HepG2 (cell line): ENCODE results near the gene CHCHD6. TPM values are rescaled to one million over a fixed set of nuclear protein-coding genes. Genes with fewer than 3 reads are reported as not detected.

Experiments
- ATAC-seq: fragments of 200-7000 bp; cut with Tn5 transposase; 3 replicates; pipeline ENCODE4 v1.9.1; 2020; ENCODE audit warnings: mild to moderate bottlenecking, moderate library complexity
- BruUV-seq: library from RNA; stranded (reverse); fragments of 400-500 nt; replicated peaks from 2 replicates; lab custom pipeline; 2021; lab: Mats Ljungman, UMichigan
- CTCF ChIA-PET: fragments of 300-600 bp; formaldehyde crosslinking; extraction: SDS; loops from one replicate; lab custom pipeline; 2021; ENCODE audit warnings: low total read pairs, inconsistent platforms, low intra/inter-chr PET ratio; lab: Yijun Ruan, JAX
- POLR2A ChIA-PET: fragments of 350-600 bp; sonication (Branson Sonifier 250); formaldehyde crosslinking; loops from one replicate; lab custom pipeline; 2020; ENCODE audit warnings: antibody characterized with exemption, inconsistent platforms; lab: Yijun Ruan, JAX
- DNase-seq: peaks from one replicate; pipeline ENCODE4 v3.0.0-alpha.2; 2015; ENCODE audit warnings: low spot score
- FAIRE-seq: peaks from 3 replicates; lab custom pipeline; 2011; peaks lifted over from hg19 to GRCh38; lab: Jason Lieb, UNC
- H2AFZ ChIP-seq: one replicate; pipeline ENCODE4 v1.6.1; 2011; ENCODE audit warnings: low read length, inconsistent platforms
- H3K27ac ChIP-seq: fragments of 300-600 bp; 3 replicates; pipeline ENCODE4 v1.8.0; 2011; ENCODE audit warnings: mixed run types, mild to moderate bottlenecking, mixed read lengths, low read length, inconsistent platforms; ENCODE audit not compliant: insufficient read depth; ENCODE audit errors: extremely low read length
- H3K27me3 ChIP-seq, 2 experiments: fragments of 200-600 bp in 1 of 2; 2 replicates in 1 of 2; 3 replicates in 1 of 2; pipeline versions ENCODE4 v1.6.0 to v1.8.0; 2011; ENCODE audit warnings: low read length in 2 of 2, mild to moderate bottlenecking in 2 of 2, moderate library complexity in 2 of 2, inconsistent platforms in 1 of 2; ENCODE audit not compliant: insufficient read depth in 2 of 2, control insufficient read depth in 1 of 2
- H3K36me3 ChIP-seq, 2 experiments: fragments of 200-600 bp in 1 of 2; replicated peaks in 1 of 2; 2 replicates in 1 of 2; 3 replicates in 1 of 2; pipeline versions ENCODE4 v1.5.1 to v1.8.0; 2011; ENCODE audit warnings: low read length in 2 of 2, inconsistent platforms in 1 of 2; ENCODE audit not compliant: insufficient read depth in 2 of 2, control insufficient read depth in 1 of 2
- H3K4me1 ChIP-seq: 2 replicates; pipeline ENCODE4 v1.5.1; 2012; ENCODE audit warnings: low read length, inconsistent platforms; ENCODE audit not compliant: insufficient read depth
- H3K4me2 ChIP-seq: 2 replicates; pipeline ENCODE4 v1.6.0; 2011; ENCODE audit warnings: low read depth, low read length, inconsistent platforms
- H3K4me3 ChIP-seq, 3 experiments: fragments of 200-600 bp in 1 of 3; sonication (generic), shearing (Covaris generic) in 1 of 3; replicated peaks in 1 of 3; 2 replicates each; pipeline ENCODE4 v1.5.1; 2011 to 2016; ENCODE audit warnings: low read length in 3 of 3, inconsistent platforms in 2 of 3, low read depth in 2 of 3, mild to moderate bottlenecking in 2 of 3, control low read depth in 1 of 3, mixed read lengths in 1 of 3; ENCODE audit not compliant: insufficient read depth in 1 of 3
- H3K79me2 ChIP-seq: one replicate; pipeline ENCODE4 v1.6.1; 2011; ENCODE audit warnings: low read length, inconsistent platforms; ENCODE audit not compliant: insufficient read depth
- H3K9ac ChIP-seq: 2 replicates; pipeline ENCODE4 v1.6.0; 2011; ENCODE audit warnings: mild to moderate bottlenecking, low read depth, low read length, inconsistent platforms; ENCODE audit not compliant: insufficient read depth
- H3K9me3 ChIP-seq: 2 replicates; pipeline ENCODE4 v1.5.1; 2012; ENCODE audit warnings: mild to moderate bottlenecking, low read length
- H4K20me1 ChIP-seq: 2 replicates; pipeline ENCODE4 v1.6.0; 2011; ENCODE audit warnings: inconsistent platforms, mild to moderate bottlenecking, low read length, moderate library complexity; ENCODE audit not compliant: insufficient read depth
- E2F1 ChIP-seq: sonication (generic); formaldehyde crosslinking; IDR thresholded peaks from 2 replicates; pipeline ENCODE4 v1.5.0; 2020; ENCODE audit warnings: missing genetic modification reagents
- GMEB2 ChIP-seq: IDR thresholded peaks from 2 replicates; pipeline ENCODE4 v1.6.1; 2016; ENCODE audit warnings: missing biosample characterization, missing genetic modification reagents, low read depth
- HOMEZ ChIP-seq: IDR thresholded peaks from 2 replicates; pipeline ENCODE4 v1.6.1; 2016; ENCODE audit warnings: low read depth
- PHF20 ChIP-seq: sonication (generic); formaldehyde crosslinking; IDR thresholded peaks from 2 replicates; pipeline ENCODE4 v1.5.0; 2020; ENCODE audit warnings: mild to moderate bottlenecking, missing genetic modification reagents
- SMARCC2 ChIP-seq: fragments of 450-650 bp; IDR thresholded peaks from 2 replicates; pipeline ENCODE4 v1.6.1; 2017; ENCODE audit warnings: antibody characterized with exemption, mild to moderate bottlenecking
- ZMYM2 ChIP-seq: sonication (generic); formaldehyde crosslinking; IDR thresholded peaks from 2 replicates; pipeline ENCODE4 v1.8.0; 2022; ENCODE audit warnings: mild to moderate bottlenecking, missing genetic modification reagents
- ZNF335 ChIP-seq: sonication (generic); formaldehyde crosslinking; IDR thresholded peaks from 2 replicates; pipeline ENCODE4 v1.4.0; 2020; ENCODE audit warnings: missing genetic modification reagents
- ZNF343 ChIP-seq: sonication (generic); formaldehyde crosslinking; IDR thresholded peaks from 2 replicates; pipeline ENCODE4 v1.4.0; 2020; ENCODE audit warnings: mild to moderate bottlenecking, missing genetic modification reagents
- ZNF460 ChIP-seq: sonication (generic); formaldehyde crosslinking; IDR thresholded peaks from 2 replicates; pipeline ENCODE4 v1.5.1; 2020; ENCODE audit warnings: missing genetic modification reagents, mild to moderate bottlenecking, borderline replicate concordance
- ZNF737 ChIP-seq: sonication (generic); formaldehyde crosslinking; IDR thresholded peaks from 2 replicates; pipeline ENCODE4 v1.5.0; 2020; ENCODE audit warnings: missing genetic modification reagents, mild to moderate bottlenecking, borderline replicate concordance
- ZNF766 ChIP-seq: sonication (generic); formaldehyde crosslinking; IDR thresholded peaks from 2 replicates; pipeline ENCODE4 v1.5.0; 2020; ENCODE audit warnings: missing genetic modification reagents, borderline replicate concordance
- ZNF788 ChIP-seq: sonication (generic); formaldehyde crosslinking; IDR thresholded peaks from 2 replicates; pipeline ENCODE4 v1.5.0; 2020; ENCODE audit warnings: mild to moderate bottlenecking, missing genetic modification reagents, borderline replicate concordance
- WGBS: methylation state at CpG from one replicate; pipeline ENCODE4 v1.1.6; 2017; ENCODE audit warnings: low lambda C conversion rate; 5-methylcytosine and 5-hydroxymethylcytosine counted together
- in situ Hi-C: cut with HindIII; loops from 2 replicates; pipeline ENCODE4 v1.10.0; 2017; ENCODE audit warnings: low pct_unique_long_range_greater_than_20kb; ENCODE audit not compliant: extremely low pct_ligation_motif_present
- intact Hi-C: fragments of 100-400 bp; cut with micrococcal nuclease; formaldehyde crosslinking; loops from one replicate; pipeline ENCODE4 v1.10.0; 2022; ENCODE audit not compliant: unreplicated experiment
- polyA plus RNA-seq, 8 experiments: library from polyadenylated mRNA; depleted of rRNA in 3 of 8; stranded (reverse) in 7 of 8; unstranded in 1 of 8; fragments of >200 nt; fragmentation: Illumina TruSeq in 4 of 8; extraction: Trizol in 4 of 8; gene quantifications; 2 replicates each; pipeline versions ENCODE4 v1.2.1 to v1.2.3, GENCODE V29; 2011 to 2016; ENCODE audit warnings: low read depth in 4 of 8, missing spikeins in 1 of 8, mixed read lengths in 1 of 8; ENCODE audit not compliant: insufficient read depth in 1 of 8
- total RNA-seq, 5 experiments: library from RNA; depleted of rRNA; stranded (reverse); fragments of >200 nt; fragmentation: Illumina TruSeq; extraction: Trizol; gene quantifications; 2 replicates each; pipeline ENCODE4 v1.2.3, GENCODE V29; 2016; ENCODE audit warnings: low read depth in 1 of 5

The CHCHD6 gene
- total and polyA plus RNA-seq, 2 of the 13 experiments (the other 11 are each of a cell fraction or from before 2014, with no cell fraction given): 20.3 to 20.8 TPM

DNA sequence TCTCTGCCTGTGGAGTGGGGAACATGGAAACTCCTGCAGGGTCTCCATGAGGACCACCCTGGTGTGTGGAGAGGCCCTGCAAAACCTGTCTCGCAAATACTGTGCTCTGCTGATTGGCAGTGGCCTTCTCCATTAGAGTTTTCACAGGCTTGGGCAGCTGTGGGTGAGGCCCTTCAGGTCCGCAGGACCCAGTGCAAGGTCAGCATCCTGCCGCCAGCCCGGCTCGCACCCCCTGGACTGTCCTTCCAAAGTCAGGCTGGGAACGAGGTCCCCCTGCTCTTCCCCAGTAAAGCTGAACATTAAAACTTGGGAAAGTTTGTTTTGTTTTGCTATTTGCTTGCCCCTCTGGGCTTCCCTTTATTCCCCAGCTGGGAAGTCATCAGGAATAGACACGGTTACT lies 193.9 kb downstream of the CHCHD6 start:
- DNase-seq: no peak
- in situ Hi-C loops: no loop called here

More for the DNA sequence above, 193.9 kb downstream of the CHCHD6 start:
- no peaks in the 10 kb centered on the region for H4K20me1 ChIP-seq
- intact Hi-C loops: no loop called here
- no peaks in the 10 kb centered on the region for H3K36me3 ChIP-seq
- no peak overlapping the region for H3K4me2 ChIP-seq
- no TSS peak for BruUV-seq
- no peak overlapping the region for H3K4me3 ChIP-seq
- ChIA-PET POLR2A (no interaction called here), CTCF (no interaction called here)
- no peaks in the 10 kb centered on the region for H3K9me3 ChIP-seq
- TF ChIP-seq ZNF335 (CRISPR knock-in tag): no peak
- TF ChIP-seq ZNF737 (CRISPR knock-in tag): no peak
- no peak for TF ChIP-seq ZNF766 (CRISPR knock-in tag)
- no peak for TF ChIP-seq ZMYM2 (CRISPR knock-in tag)
- no peak for TF ChIP-seq ZNF343 (CRISPR knock-in tag)
- no peak for TF ChIP-seq ZNF460
- no peak for TF ChIP-seq GMEB2 (CRISPR knock-in tag)
- no peak for TF ChIP-seq SMARCC2
- TF ChIP-seq HOMEZ (CRISPR knock-in tag): no peak
- no peak for TF ChIP-seq ZNF788
- TF ChIP-seq E2F1 (CRISPR knock-in tag): no peak
- no peak for TF ChIP-seq PHF20 (CRISPR knock-in tag)
- no peaks in the 10 kb centered on the region for H3K79me2 ChIP-seq
- no peaks in the 10 kb centered on the region for H3K27me3 ChIP-seq
- ATAC-seq (no peak), FAIRE-seq (no peak)
- H3K4me1 ChIP-seq: no peaks in the 10 kb centered on the region
- no peak overlapping the region for H3K27ac ChIP-seq
- H2AFZ ChIP-seq: no peak overlapping the region
- WGBS: 97% methylated on average over 7 of the region's 7 CpGs
- no peak overlapping the region for H3K9ac ChIP-seq
